Peyer's patch (tissue), 4 donors: ENCODE results near the gene TNIK.

Experiments used
- CTCF ChIP-seq, 6 experiments: fragments of 450-650 bp in 4 of 6; fragments of 200-600 bp in 2 of 6; sonication (generic) in 1 of 6; IDR thresholded peaks; one replicate each; pipeline ENCODE4 v1.5.1; 2017 to 2019; ENCODE audit warnings: antibody characterized with exemption in 6 of 6, mild to moderate bottlenecking in 3 of 6, moderate library complexity in 1 of 6
- POLR2A ChIP-seq, 2 donors: fragments of 450-650 bp; IDR thresholded peaks; one replicate each; pipeline ENCODE4 v1.5.1; 2017; ENCODE audit warnings: antibody characterized with exemption in 2 of 2, mild to moderate bottlenecking in 2 of 2, moderate library complexity in 2 of 2

GRCh38 chr3:171266034-171266739 lies 194.0 kb downstream of the TNIK start:
- TF ChIP-seq CTCF (IDR thresholded peaks at IDR 0.05): no peak
- no peak for TF ChIP-seq POLR2A (IDR thresholded peaks at IDR 0.05)
